ENCODE measurements around the gene FMNL3. TPM values are rescaled to one million over a fixed set of nuclear protein-coding genes. Genes with fewer than 3 reads are reported as not detected.

Gene FMNL3
- total RNA-seq, 1 experiment from 2014 or later, result 3.5 TPM

GRCh38 chr12:49635656-49636055 is 71.5 kb downstream of the FMNL3 start:
- H3K4me3 ChIP-seq (replicated peaks in 1 of 2; ENCODE audit: low read depth in 1 of 2, low read length in 2 of 2), result no peak overlapping the region
- no peak overlapping the region for H3K4me2 ChIP-seq (ENCODE audit: low read length)
- no peaks in the 10 kb centered on the region for H3K4me1 ChIP-seq (ENCODE audit: control insufficient read depth in 1 of 2, insufficient read depth in 2 of 2, low read length in 2 of 2)
- H3K36me3 ChIP-seq (ENCODE audit: control insufficient read depth in 1 of 2, insufficient read depth in 2 of 2, low read length in 2 of 2), result 0 out of 4 replicates have a peak, but pooled peaks cover 0 to 3% of the 10 kb centered on the region in 2 experiments
- no peaks in the 10 kb centered on the region for H3K9me2 ChIP-seq (ENCODE audit: insufficient read depth)
- no peak for ATAC-seq
- BruUV-seq (replicated peaks), result no TSS peak
- H3K27me3 ChIP-seq (ENCODE audit: insufficient read depth, low read length), result no peaks in the 10 kb centered on the region
- no peak overlapping the region for H3K9ac ChIP-seq (ENCODE audit: low read length)
- H2AFZ ChIP-seq (ENCODE audit: low read depth, low read length, poor library complexity, severe bottlenecking), result no peak overlapping the region
- H4K20me1 ChIP-seq (ENCODE audit: insufficient read depth), result no peaks in the 10 kb centered on the region
- DNase-seq (ENCODE audit: low read depth, low spot score), result no peak
- H3K79me2 ChIP-seq (ENCODE audit: insufficient read depth, low read length), result no peaks in the 10 kb centered on the region
- TF ChIP-seq EZH2 (IDR thresholded peaks at IDR 0.05) (no peak), CEBPB (IDR thresholded peaks at IDR 0.05; ENCODE audit: low read depth) (no peak), SRF (IDR thresholded peaks at IDR 0.05; ENCODE audit: low read depth) (no peak), FOSL1 (IDR thresholded peaks at IDR 0.05; ENCODE audit: low read depth) (no peak), EZH2phosphoT487 (IDR thresholded peaks at IDR 0.05; ENCODE audit: borderline replicate concordance) (no peak), ZFX (IDR thresholded peaks at IDR 0.05) (no peak), YY1 (IDR thresholded peaks at IDR 0.05; ENCODE audit: extremely low read depth, insufficient replicate concordance, low read depth, low read length) (no peak), SP1 (IDR thresholded peaks at IDR 0.05; ENCODE audit: low read depth) (no peak), SIN3A (IDR thresholded peaks at IDR 0.05; ENCODE audit: low read depth) (no peak), POLR2A (IDR thresholded peaks at IDR 0.05; ENCODE audit: borderline replicate concordance, extremely low read depth, insufficient read depth, insufficient read length) (no peak), RAD21 (IDR thresholded peaks at IDR 0.05; ENCODE audit: low read depth) (no peak), ELF1 (IDR thresholded peaks at IDR 0.05; ENCODE audit: borderline replicate concordance, low read depth) (no peak), ZNF274 (IDR thresholded peaks at IDR 0.05; ENCODE audit: low read depth, low read length) (no peak)
- TF ChIP-seq, protein P1, sequence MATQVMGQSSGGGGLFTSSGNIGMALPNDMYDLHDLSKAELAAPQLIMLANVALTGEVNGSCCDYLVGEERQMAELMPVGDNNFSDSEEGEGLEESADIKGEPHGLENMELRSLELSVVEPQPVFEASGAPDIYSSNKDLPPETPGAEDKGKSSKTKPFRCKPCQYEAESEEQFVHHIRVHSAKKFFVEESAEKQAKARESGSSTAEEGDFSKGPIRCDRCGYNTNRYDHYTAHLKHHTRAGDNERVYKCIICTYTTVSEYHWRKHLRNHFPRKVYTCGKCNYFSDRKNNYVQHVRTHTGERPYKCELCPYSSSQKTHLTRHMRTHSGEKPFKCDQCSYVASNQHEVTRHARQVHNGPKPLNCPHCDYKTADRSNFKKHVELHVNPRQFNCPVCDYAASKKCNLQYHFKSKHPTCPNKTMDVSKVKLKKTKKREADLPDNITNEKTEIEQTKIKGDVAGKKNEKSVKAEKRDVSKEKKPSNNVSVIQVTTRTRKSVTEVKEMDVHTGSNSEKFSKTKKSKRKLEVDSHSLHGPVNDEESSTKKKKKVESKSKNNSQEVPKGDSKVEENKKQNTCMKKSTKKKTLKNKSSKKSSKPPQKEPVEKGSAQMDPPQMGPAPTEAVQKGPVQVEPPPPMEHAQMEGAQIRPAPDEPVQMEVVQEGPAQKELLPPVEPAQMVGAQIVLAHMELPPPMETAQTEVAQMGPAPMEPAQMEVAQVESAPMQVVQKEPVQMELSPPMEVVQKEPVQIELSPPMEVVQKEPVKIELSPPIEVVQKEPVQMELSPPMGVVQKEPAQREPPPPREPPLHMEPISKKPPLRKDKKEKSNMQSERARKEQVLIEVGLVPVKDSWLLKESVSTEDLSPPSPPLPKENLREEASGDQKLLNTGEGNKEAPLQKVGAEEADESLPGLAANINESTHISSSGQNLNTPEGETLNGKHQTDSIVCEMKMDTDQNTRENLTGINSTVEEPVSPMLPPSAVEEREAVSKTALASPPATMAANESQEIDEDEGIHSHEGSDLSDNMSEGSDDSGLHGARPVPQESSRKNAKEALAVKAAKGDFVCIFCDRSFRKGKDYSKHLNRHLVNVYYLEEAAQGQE (IDR thresholded peaks at IDR 0.05; ENCODE audit: low read depth), result no peak
- TF ChIP-seq, protein P2, sequence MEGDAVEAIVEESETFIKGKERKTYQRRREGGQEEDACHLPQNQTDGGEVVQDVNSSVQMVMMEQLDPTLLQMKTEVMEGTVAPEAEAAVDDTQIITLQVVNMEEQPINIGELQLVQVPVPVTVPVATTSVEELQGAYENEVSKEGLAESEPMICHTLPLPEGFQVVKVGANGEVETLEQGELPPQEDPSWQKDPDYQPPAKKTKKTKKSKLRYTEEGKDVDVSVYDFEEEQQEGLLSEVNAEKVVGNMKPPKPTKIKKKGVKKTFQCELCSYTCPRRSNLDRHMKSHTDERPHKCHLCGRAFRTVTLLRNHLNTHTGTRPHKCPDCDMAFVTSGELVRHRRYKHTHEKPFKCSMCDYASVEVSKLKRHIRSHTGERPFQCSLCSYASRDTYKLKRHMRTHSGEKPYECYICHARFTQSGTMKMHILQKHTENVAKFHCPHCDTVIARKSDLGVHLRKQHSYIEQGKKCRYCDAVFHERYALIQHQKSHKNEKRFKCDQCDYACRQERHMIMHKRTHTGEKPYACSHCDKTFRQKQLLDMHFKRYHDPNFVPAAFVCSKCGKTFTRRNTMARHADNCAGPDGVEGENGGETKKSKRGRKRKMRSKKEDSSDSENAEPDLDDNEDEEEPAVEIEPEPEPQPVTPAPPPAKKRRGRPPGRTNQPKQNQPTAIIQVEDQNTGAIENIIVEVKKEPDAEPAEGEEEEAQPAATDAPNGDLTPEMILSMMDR (IDR thresholded peaks at IDR 0.05 in 2 of 3, conservative IDR thresholded peaks at IDR 0.05 in 1 of 3; ENCODE audit: borderline replicate concordance in 1 of 3, insufficient read depth in 1 of 3, low read depth in 2 of 3, low read length in 2 of 3), result no peak
- TF ChIP-seq, protein P3, sequence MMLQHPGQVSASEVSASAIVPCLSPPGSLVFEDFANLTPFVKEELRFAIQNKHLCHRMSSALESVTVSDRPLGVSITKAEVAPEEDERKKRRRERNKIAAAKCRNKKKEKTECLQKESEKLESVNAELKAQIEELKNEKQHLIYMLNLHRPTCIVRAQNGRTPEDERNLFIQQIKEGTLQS (IDR thresholded peaks at IDR 0.05), result no peak
- ChIA-PET CTCF (interaction anchor here (1.1 kb wide), 1 partner anchor 277 kb away, joined by 3 read pairs; no protein-coding TSS in a partner anchor), RAD21 (ENCODE audit: low non-redundant PET in 1 of 2, low total read pairs in 2 of 2, uncharacterized antibody in 2 of 2, unreplicated experiment in 2 of 2) (no interaction called here), POLR2A (interaction anchor here (1.1 to 3.0 kb wide), 2 partner anchors 13 to 106 kb away, joined by 4 to 10 read pairs; partner anchors contain the start of gene TMBIM6)
- intact Hi-C loops (cut with micrococcal nuclease), result no loop called here
- H3K9me3 ChIP-seq (ENCODE audit: control insufficient read depth in 1 of 2, insufficient read depth in 1 of 2, low read depth in 1 of 2, low read length in 2 of 2), result no peaks in the 10 kb centered on the region
- H3K27ac ChIP-seq (ENCODE audit: low read depth, low read length), result no peak overlapping the region
